AG10803 (cell line): ENCODE results near the gene ZCWPW1.

Source experiments
- DNase-seq: peaks from one replicate; pipeline ENCODE4 v3.0.0; 2010; ENCODE audit warnings: low read depth
- H3K4me3 ChIP-seq: 2 replicates; pipeline ENCODE4 v1.5.1; 2011; ENCODE audit warnings: mild to moderate bottlenecking, low read length, control low read depth
- CTCF ChIP-seq: conservative IDR thresholded peaks from 2 replicates; pipeline ENCODE4 v1.5.1; 2011; ENCODE audit warnings: mild to moderate bottlenecking, low read length, control low read depth, inconsistent platforms

Gene ZCWPW1

DNA sequence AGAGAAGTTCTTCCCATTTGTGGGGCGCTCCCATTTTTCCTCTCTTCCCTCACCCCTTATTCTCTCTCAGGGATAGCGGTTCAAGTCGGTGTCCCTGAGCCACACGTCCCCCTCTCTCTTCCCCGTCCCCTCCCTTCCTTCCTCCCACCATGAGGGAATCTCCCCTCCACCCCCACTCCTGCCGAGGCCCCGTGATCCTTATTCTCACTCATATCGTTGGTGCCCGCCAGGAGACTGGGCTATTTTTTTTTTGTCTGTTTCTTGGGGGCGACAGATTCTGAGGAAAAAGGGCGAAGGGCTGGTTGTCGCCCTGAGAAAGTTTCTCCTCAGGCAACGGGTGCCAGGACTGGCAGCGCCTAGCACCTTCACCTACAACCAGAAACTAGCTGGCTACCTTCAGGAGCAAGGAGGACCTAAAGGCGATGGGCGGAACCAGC, 723 bp downstream of the ZCWPW1 start:
- no peak for DNase-seq
- no peak for TF ChIP-seq CTCF
- H3K4me3 ChIP-seq = peak overlapping the region; percentile 89

DNA sequence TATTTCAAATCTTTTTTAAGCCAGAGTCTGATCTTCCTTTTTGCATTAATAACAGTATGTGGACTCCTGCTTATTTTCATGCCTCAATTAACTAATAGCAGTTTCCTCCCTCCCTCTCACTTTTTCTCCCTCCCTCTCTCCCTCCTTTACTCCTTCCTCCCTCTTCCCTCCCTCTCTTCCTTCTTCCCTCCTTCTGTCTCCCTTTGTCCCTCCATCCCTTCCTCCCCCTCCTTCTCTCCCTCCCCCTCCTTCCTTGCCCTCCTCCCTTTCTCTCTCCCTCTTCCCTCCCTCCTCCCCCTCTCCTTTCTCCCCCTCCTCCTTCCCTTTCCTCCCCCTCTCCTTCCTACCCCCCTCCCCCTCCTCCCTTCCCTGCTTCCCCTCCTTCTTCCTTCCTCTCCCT, 2.0 kb downstream of the ZCWPW1 start:
- no peak for TF ChIP-seq CTCF
- DNase-seq = no peak
- H3K4me3 ChIP-seq = no peak overlapping the region

GRCh38 chr7:100425347-100425746, 3.2 kb downstream of the ZCWPW1 start:
- no peak for TF ChIP-seq CTCF
- H3K4me3 ChIP-seq = no peak overlapping the region
- DNase-seq = no peak

DNA sequence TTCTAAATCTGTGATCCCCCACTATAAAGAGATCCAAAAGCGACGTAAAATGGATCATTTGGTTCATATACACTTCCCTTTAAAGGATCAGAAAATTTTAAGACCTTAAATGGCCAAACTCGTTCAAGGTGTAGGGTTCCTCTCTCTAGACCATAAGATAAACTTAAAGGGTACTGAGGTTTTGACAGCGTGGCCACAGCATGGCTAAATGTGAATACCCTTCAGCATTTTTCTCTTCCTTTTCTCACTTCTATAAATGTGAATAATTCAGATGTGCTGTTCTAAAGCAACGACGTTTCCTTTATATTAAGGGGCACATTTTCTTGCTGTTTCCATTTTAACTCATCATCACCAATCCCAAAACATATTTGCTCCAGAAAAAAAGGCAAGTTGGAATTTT, 5.2 kb downstream of the ZCWPW1 start:
- TF ChIP-seq CTCF = no peak

GRCh38 chr7:100419660-100420226, 8.8 kb downstream of the ZCWPW1 start:
- no peak overlapping the region for H3K4me3 ChIP-seq
- TF ChIP-seq CTCF = no peak
- no peak for DNase-seq

More for the DNA sequence above, 5.2 kb downstream of the ZCWPW1 start:
- H3K4me3 ChIP-seq = no peak overlapping the region
- DNase-seq = no peak

DNA sequence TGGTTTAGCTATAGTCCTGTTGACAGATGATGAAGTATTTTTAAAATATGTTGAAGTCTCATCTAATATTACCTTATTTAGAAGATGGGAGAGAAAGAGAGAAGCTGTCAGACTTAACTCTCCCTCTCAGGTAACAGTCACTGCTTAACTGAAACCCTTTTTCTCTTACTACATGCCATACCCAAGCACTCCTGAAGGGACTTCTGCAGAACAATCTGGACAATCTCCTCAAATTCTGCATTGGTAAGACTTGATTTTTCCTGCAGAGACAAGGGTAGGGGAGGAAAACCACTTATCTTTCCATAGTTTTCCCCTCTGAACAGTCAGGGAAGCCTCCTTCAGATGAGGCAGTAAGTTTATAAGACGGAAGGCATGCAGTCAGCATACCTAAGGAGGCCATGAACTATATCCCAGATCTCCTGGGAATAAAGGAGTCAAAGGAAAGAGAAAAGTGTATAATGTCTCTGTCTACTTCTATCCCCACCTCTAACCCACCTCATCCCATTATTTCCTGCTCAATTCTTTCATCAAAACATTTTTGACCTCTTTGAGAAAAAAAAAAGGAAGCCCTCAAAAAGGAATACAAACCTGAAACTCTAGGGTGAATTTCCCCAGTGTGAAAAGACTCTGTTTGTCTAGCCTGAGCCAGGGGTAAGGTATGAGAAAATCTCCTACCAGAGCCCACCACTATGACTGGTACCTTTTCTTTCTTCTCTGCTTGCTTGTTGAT, 9.4 kb downstream of the ZCWPW1 start:
- peak; percentile 21 for DNase-seq
- TF ChIP-seq CTCF = no peak
- no peak overlapping the region for H3K4me3 ChIP-seq

- no peak for DNase-seq
- no peak overlapping the region for H3K4me3 ChIP-seq
- no peak for TF ChIP-seq CTCF
Observed at GRCh38 chr7:100415448-100415847, 13.1 kb downstream of the ZCWPW1 start.
